ENCODE results near the gene ANKMY2.
A peak's percentile ranks its signal among the peaks of the same experiment; 100 is the strongest.

The ANKMY2 gene

DNA sequence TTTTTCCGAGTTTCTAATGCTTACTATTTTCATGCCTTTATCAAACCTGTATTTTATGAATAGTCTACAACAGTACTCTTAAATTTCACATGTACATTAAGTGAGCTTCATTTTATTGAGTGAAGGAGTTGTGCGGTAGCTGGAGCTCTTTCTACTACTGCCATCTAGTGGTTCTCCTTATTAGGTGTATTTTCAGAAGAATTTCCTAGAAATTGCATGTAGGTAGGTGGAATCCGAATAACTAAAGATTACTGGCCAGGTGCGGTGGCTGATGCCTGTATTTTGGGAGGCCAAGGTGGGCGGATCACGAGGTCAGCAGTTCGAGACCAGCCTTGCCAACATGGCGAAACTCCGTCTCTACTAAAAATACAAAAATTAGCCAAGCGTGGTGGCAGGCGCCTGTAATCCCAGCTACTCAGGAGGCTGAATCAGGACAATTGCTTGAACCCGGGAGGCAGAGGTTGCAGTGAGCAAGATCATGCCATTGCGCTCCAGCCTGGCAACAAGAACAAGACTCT is 80.6 kb downstream of the ANKMY2 start:
- H3K56ac ChIP-seq (ENCODE audit: low read length), result no peak overlapping the region
- no peak overlapping the region for H2BK120ac ChIP-seq (ENCODE audit: low read depth, low read length)
- H2BK5ac ChIP-seq (ENCODE audit: low read length), result no peak overlapping the region
- H3K79me1 ChIP-seq (ENCODE audit: low read length), result no peaks in the 10 kb centered on the region
- H3K27ac ChIP-seq (ENCODE audit: low read depth, low read length), result no peak overlapping the region
- no peak overlapping the region for H2AK5ac ChIP-seq (ENCODE audit: low read length)
- H3K27me3 ChIP-seq (ENCODE audit: insufficient read depth, low read length, poor library complexity), result no peaks in the 10 kb centered on the region
- no peaks in the 10 kb centered on the region for H3K79me2 ChIP-seq (ENCODE audit: control insufficient read depth, insufficient read depth, low read length)
- no peak overlapping the region for H3K18ac ChIP-seq (ENCODE audit: low read length)
- H4K5ac ChIP-seq (ENCODE audit: low read length), result no peak overlapping the region
- no peak overlapping the region for H3K23ac ChIP-seq (ENCODE audit: low read length)
- H3K36me3 ChIP-seq (ENCODE audit: control insufficient read depth, insufficient read depth, low read length), result no peaks in the 10 kb centered on the region
- H3K4me2 ChIP-seq (ENCODE audit: low read length), result no peak overlapping the region
- DNase-seq, result peak; percentile 79
- H3K9ac ChIP-seq (ENCODE audit: low read length), result no peak overlapping the region
- H4K8ac ChIP-seq (ENCODE audit: low read depth, low read length), result no peak overlapping the region
- no peak overlapping the region for H3K4me3 ChIP-seq (ENCODE audit: low read length)
- H2BK15ac ChIP-seq (replicated peaks; ENCODE audit: low read depth), result no peak overlapping the region
- WGBS (ENCODE audit: extremely low coverage, insufficient coverage, low lambda C conversion rate), result no CpG with 5 or more reads among the region's 13 CpGs
- H3K4me1 ChIP-seq (ENCODE audit: control insufficient read depth, low read depth, low read length), result no peaks in the 10 kb centered on the region
- H3K4ac ChIP-seq (ENCODE audit: low read depth, low read length), result no peak overlapping the region

DNA sequence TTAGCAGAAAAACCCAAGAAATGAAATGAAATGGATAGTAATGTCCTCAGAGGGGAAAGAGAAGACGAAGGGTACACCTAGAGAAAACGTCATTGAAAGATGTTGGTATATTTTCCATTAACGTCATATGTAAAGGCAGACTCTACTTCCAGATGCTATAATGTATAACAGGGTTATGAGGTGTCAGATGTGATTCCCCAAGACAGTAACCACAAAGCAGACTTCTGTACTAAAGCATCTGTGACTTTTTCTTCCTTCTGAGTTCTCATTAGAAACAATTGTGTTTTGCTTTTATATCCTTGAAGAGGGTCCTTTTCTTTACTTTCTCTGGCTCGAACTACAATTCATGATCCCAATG is 81.6 kb downstream of the ANKMY2 start:
- Histone ChIP-seq H3K4me1 (ENCODE audit: control insufficient read depth, low read depth, low read length) (no peaks in the 10 kb centered on the region), H3K9ac (ENCODE audit: low read length) (no peak overlapping the region), H3K36me3 (ENCODE audit: control insufficient read depth, insufficient read depth, low read length) (no peaks in the 10 kb centered on the region), H3K79me2 (ENCODE audit: control insufficient read depth, insufficient read depth, low read length) (no peaks in the 10 kb centered on the region), H3K79me1 (ENCODE audit: low read length) (no peaks in the 10 kb centered on the region), H2AK5ac (ENCODE audit: low read length) (no peak overlapping the region), H3K23ac (ENCODE audit: low read length) (no peak overlapping the region), H3K56ac (ENCODE audit: low read length) (no peak overlapping the region), H3K4ac (ENCODE audit: low read depth, low read length) (no peak overlapping the region), H3K18ac (ENCODE audit: low read length) (no peak overlapping the region), H3K27ac (ENCODE audit: low read depth, low read length) (no peak overlapping the region), H3K4me3 (ENCODE audit: low read length) (no peak overlapping the region), H4K8ac (ENCODE audit: low read depth, low read length) (no peak overlapping the region), H3K27me3 (ENCODE audit: insufficient read depth, low read length, poor library complexity) (no peaks in the 10 kb centered on the region), H2BK5ac (ENCODE audit: low read length) (no peak overlapping the region), H4K5ac (ENCODE audit: low read length) (no peak overlapping the region), H3K4me2 (ENCODE audit: low read length) (no peak overlapping the region), H2BK15ac (replicated peaks; ENCODE audit: low read depth) (no peak overlapping the region), H2BK120ac (ENCODE audit: low read depth, low read length) (no peak overlapping the region)
- WGBS (ENCODE audit: extremely low coverage, insufficient coverage, low lambda C conversion rate), result no CpG with 5 or more reads among the region's 4 CpGs
- DNase-seq, result no peak

DNA sequence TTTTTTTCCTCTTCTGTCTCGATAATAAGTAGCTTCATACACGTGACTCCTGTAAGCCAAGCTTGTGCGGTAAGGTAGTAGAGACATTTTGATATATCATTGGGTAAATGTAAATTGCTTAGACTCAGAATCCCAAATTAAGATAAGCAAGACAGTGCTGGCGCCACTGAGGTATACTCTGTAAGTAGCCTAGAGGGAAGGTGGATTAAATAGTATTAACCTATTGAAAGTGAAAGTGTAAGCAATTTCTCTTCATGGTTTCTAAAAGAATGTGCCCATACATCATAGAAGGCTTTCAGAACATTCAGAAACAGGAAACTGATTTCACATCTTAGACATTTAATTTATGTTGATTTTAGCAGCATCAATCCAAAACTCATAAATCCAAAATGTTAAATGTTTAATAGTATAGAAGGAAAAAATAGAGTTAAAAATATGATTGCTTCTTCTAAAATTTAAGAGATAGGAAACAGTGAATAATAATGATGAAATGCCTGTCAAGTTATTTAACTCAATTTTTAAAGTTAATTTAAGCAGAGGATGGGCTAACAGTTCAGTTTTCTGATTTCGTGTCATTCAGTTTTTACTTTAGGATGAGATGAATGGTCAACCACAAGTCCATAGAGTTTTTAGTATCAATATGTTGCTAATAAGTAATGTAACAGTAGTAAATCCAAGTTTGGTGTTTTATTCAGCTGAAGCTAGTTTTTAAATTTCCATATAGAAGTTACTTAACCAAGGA is 82.1 kb downstream of the ANKMY2 start:
- Histone ChIP-seq H3K27ac (ENCODE audit: low read depth, low read length) (no peak overlapping the region), H4K5ac (ENCODE audit: low read length) (no peak overlapping the region), H3K79me1 (ENCODE audit: low read length) (no peaks in the 10 kb centered on the region), H3K9ac (ENCODE audit: low read length) (no peak overlapping the region), H3K18ac (ENCODE audit: low read length) (no peak overlapping the region), H4K8ac (ENCODE audit: low read depth, low read length) (no peak overlapping the region), H3K27me3 (ENCODE audit: insufficient read depth, low read length, poor library complexity) (no peaks in the 10 kb centered on the region), H2AK5ac (ENCODE audit: low read length) (no peak overlapping the region), H3K4me1 (ENCODE audit: control insufficient read depth, low read depth, low read length) (no peaks in the 10 kb centered on the region), H2BK120ac (ENCODE audit: low read depth, low read length) (no peak overlapping the region), H3K4me3 (ENCODE audit: low read length) (no peak overlapping the region), H2BK15ac (replicated peaks; ENCODE audit: low read depth) (no peak overlapping the region), H3K4me2 (ENCODE audit: low read length) (no peak overlapping the region), H3K36me3 (ENCODE audit: control insufficient read depth, insufficient read depth, low read length) (no peaks in the 10 kb centered on the region), H2BK5ac (ENCODE audit: low read length) (no peak overlapping the region), H3K56ac (ENCODE audit: low read length) (no peak overlapping the region), H3K79me2 (ENCODE audit: control insufficient read depth, insufficient read depth, low read length) (no peaks in the 10 kb centered on the region), H3K23ac (ENCODE audit: low read length) (no peak overlapping the region), H3K4ac (ENCODE audit: low read depth, low read length) (no peak overlapping the region)
- no peak for DNase-seq
- WGBS (ENCODE audit: extremely low coverage, insufficient coverage, low lambda C conversion rate), result no CpG with 5 or more reads among the region's 5 CpGs

DNA sequence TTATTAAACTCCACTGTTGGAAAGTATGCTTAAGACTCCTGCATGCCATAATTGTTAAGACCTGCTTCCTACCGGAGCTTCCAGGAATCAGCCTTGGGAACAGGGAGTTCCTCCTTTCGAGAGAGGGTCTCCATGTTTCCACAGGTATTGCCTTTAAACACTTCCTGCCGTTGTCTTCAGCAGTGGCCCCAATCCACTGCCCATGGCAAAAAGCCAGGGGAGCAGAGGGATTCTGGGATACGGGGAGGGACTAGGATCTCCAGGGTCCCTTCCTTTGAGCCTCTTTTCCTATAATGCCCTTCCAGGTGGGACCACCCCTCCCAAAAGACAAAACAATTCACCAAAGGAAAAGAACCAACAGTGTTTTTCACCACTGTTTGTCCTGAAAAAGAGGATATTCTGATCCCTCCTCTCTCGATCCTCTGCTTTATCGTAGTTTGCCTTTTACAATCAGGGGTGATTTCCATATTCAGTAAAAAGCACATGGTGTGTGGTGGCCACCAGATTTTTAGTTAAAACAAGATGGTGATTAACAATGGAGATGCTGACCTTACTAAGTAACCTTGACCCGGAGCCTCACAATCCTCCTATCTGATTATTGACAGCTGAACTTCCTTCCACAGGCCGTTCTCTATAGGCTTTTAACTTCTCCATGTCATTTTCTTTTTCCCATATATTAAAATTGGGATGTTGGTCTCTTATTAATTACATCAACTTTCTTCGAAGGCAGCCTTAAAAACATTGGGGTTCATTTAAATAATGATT is 82.9 kb downstream of the ANKMY2 start:
- H3K4me1 ChIP-seq (ENCODE audit: control insufficient read depth, low read depth, low read length), result no peaks in the 10 kb centered on the region
- H3K9ac ChIP-seq (ENCODE audit: low read length), result no peak overlapping the region
- peak overlapping the region; percentile 11 for H3K18ac ChIP-seq (ENCODE audit: low read length)
- no peak overlapping the region for H4K8ac ChIP-seq (ENCODE audit: low read depth, low read length)
- H3K36me3 ChIP-seq (ENCODE audit: control insufficient read depth, insufficient read depth, low read length), result no peaks in the 10 kb centered on the region
- H3K4ac ChIP-seq (ENCODE audit: low read depth, low read length), result no peak overlapping the region
- DNase-seq, result no peak
- no peaks in the 10 kb centered on the region for H3K79me2 ChIP-seq (ENCODE audit: control insufficient read depth, insufficient read depth, low read length)
- no peaks in the 10 kb centered on the region for H3K79me1 ChIP-seq (ENCODE audit: low read length)
- H2BK15ac ChIP-seq (replicated peaks; ENCODE audit: low read depth), result no peak overlapping the region
- H2BK120ac ChIP-seq (ENCODE audit: low read depth, low read length), result peak overlapping the region; percentile 35
- H3K27ac ChIP-seq (ENCODE audit: low read depth, low read length), result no peak overlapping the region
- H3K4me2 ChIP-seq (ENCODE audit: low read length), result no peak overlapping the region
- H3K4me3 ChIP-seq (ENCODE audit: low read length), result no peak overlapping the region
- H3K23ac ChIP-seq (ENCODE audit: low read length), result no peak overlapping the region
- H3K27me3 ChIP-seq (ENCODE audit: insufficient read depth, low read length, poor library complexity), result no peaks in the 10 kb centered on the region
- peak overlapping the region; percentile 27 for H2BK5ac ChIP-seq (ENCODE audit: low read length)
- no peak overlapping the region for H4K5ac ChIP-seq (ENCODE audit: low read length)
- no CpG with 5 or more reads among the region's 9 CpGs for WGBS (ENCODE audit: extremely low coverage, insufficient coverage, low lambda C conversion rate)
- H2AK5ac ChIP-seq (ENCODE audit: low read length), result peak overlapping the region; percentile 37
- H3K56ac ChIP-seq (ENCODE audit: low read length), result peak overlapping the region; percentile 37

DNA sequence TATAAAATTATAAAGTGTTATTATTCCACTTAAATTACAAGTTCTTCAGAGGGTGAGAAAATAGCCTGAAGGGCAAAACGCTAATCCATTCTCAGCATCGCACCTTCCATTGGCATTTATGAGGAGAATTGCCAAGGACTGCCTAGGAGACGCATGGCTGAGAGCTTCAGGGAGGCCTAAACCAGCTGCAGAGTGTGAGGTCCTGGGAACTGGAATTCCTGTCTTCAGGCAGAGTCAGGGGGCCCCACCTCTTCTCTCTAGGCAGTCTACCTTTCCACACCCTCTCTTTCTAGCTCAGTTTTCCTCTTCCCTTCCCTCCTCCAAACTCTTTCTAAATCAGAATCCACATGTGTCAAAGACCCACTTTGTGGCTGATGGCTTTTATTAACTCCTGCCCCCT is 83.6 kb downstream of the ANKMY2 start:
- Histone ChIP-seq H3K27me3 (ENCODE audit: insufficient read depth, low read length, poor library complexity) (no peaks in the 10 kb centered on the region), H3K27ac (ENCODE audit: low read depth, low read length) (no peak overlapping the region)

More for the DNA sequence above, 83.6 kb downstream of the ANKMY2 start:
- no peak overlapping the region for H3K4me2 ChIP-seq (ENCODE audit: low read length)
- H4K8ac ChIP-seq (ENCODE audit: low read depth, low read length), result no peak overlapping the region
- no peaks in the 10 kb centered on the region for H3K79me2 ChIP-seq (ENCODE audit: control insufficient read depth, insufficient read depth, low read length)
- H3K79me1 ChIP-seq (ENCODE audit: low read length), result no peaks in the 10 kb centered on the region
- H2BK120ac ChIP-seq (ENCODE audit: low read depth, low read length), result no peak overlapping the region
- H3K18ac ChIP-seq (ENCODE audit: low read length), result no peak overlapping the region
- no peak overlapping the region for H3K4me3 ChIP-seq (ENCODE audit: low read length)
- DNase-seq, result peak; percentile 74
- H2BK5ac ChIP-seq (ENCODE audit: low read length), result no peak overlapping the region
- H2AK5ac ChIP-seq (ENCODE audit: low read length), result no peak overlapping the region
- no peak overlapping the region for H3K4ac ChIP-seq (ENCODE audit: low read depth, low read length)
- H3K23ac ChIP-seq (ENCODE audit: low read length), result no peak overlapping the region
- WGBS (ENCODE audit: extremely low coverage, insufficient coverage, low lambda C conversion rate), result no CpG with 5 or more reads among the region's 3 CpGs
- no peak overlapping the region for H4K5ac ChIP-seq (ENCODE audit: low read length)
- no peak overlapping the region for H3K56ac ChIP-seq (ENCODE audit: low read length)
- no peak overlapping the region for H2BK15ac ChIP-seq (replicated peaks; ENCODE audit: low read depth)
- no peaks in the 10 kb centered on the region for H3K4me1 ChIP-seq (ENCODE audit: control insufficient read depth, low read depth, low read length)
- no peak overlapping the region for H3K9ac ChIP-seq (ENCODE audit: low read length)
- no peaks in the 10 kb centered on the region for H3K36me3 ChIP-seq (ENCODE audit: control insufficient read depth, insufficient read depth, low read length)
